Keratinocyte (primary cell): Measurements from ENCODE around the gene CD276. TPM values are rescaled to one million over a fixed set of nuclear protein-coding genes. Genes with fewer than 3 reads are reported as not detected.
"Not testable (repeated sequence)": the region's sequence is repeated elsewhere in the genome, so short reads cannot be mapped to it uniquely, and the experiment has no call there.

Experiments used
- DNase-seq: peaks from one replicate; pipeline ENCODE4 v3.0.0-alpha.2; 2011; ENCODE audit warnings: low read depth, missing footprints, low spot score
- FAIRE-seq: peaks from 2 replicates; lab custom pipeline; 2011; peaks lifted over from hg19 to GRCh38; lab: Jason Lieb, UNC
- H2AFZ ChIP-seq: 2 replicates; pipeline ENCODE4 v1.6.0; 2012; ENCODE audit warnings: low read length, control low read depth, inconsistent platforms; ENCODE audit not compliant: control insufficient read depth
- H3K27ac ChIP-seq: 2 replicates; pipeline ENCODE4 v1.5.1; 2011; ENCODE audit warnings: low read length; ENCODE audit not compliant: control insufficient read depth, insufficient read depth
- H3K27me3 ChIP-seq: 3 replicates; pipeline ENCODE4 v1.6.0; 2011; ENCODE audit warnings: low read length; ENCODE audit not compliant: control insufficient read depth, insufficient read depth; ENCODE audit errors: extremely low read depth
- H3K36me3 ChIP-seq, 2 experiments: 2 replicates in 1 of 2; 3 replicates in 1 of 2; pipeline ENCODE4 v1.5.1; 2011; ENCODE audit warnings: low read length in 2 of 2, mild to moderate bottlenecking in 1 of 2; ENCODE audit not compliant: control insufficient read depth in 2 of 2, insufficient read depth in 2 of 2; ENCODE audit errors: extremely low read depth in 1 of 2
- H3K4me1 ChIP-seq: 3 replicates; pipeline ENCODE4 v1.5.1; 2011; ENCODE audit warnings: low read length; ENCODE audit not compliant: control insufficient read depth, insufficient read depth; ENCODE audit errors: extremely low read depth
- H3K4me2 ChIP-seq: 3 replicates; pipeline ENCODE4 v1.6.0; 2011; ENCODE audit warnings: low read depth, low read length; ENCODE audit not compliant: control insufficient read depth, insufficient read depth; ENCODE audit errors: extremely low read depth
- H3K4me3 ChIP-seq, 3 experiments: fragments of 200-600 bp in 1 of 3; sonication (generic) in 1 of 3; 2 replicates in 2 of 3; 3 replicates in 1 of 3; pipeline ENCODE4 v1.5.1; 2011 to 2016; ENCODE audit warnings: low read length in 3 of 3, mild to moderate bottlenecking in 3 of 3, control low read depth in 2 of 3, inconsistent platforms in 1 of 3, low read depth in 1 of 3, mixed read lengths in 1 of 3, mixed run types in 1 of 3, moderate library complexity in 1 of 3; ENCODE audit not compliant: control insufficient read depth in 2 of 3, insufficient read depth in 2 of 3; ENCODE audit errors: extremely low read depth in 1 of 3
- H3K79me2 ChIP-seq: 2 replicates; pipeline ENCODE4 v1.6.0; 2012; ENCODE audit warnings: low read length; ENCODE audit not compliant: control insufficient read depth, insufficient read depth
- H3K9ac ChIP-seq: 3 replicates; pipeline ENCODE4 v1.6.0; 2011; ENCODE audit warnings: low read length; ENCODE audit not compliant: control insufficient read depth, insufficient read depth; ENCODE audit errors: extremely low read depth
- H3K9me1 ChIP-seq: 3 replicates; pipeline ENCODE4 v1.6.0; 2011; ENCODE audit warnings: low read length; ENCODE audit not compliant: control insufficient read depth, insufficient read depth; ENCODE audit errors: extremely low read depth
- H3K9me3 ChIP-seq: 2 replicates; pipeline ENCODE4 v1.5.1; 2012; ENCODE audit warnings: low read depth, low read length; ENCODE audit not compliant: control insufficient read depth
- H4K20me1 ChIP-seq: 3 replicates; pipeline ENCODE4 v1.6.0; 2011; ENCODE audit warnings: low read length; ENCODE audit not compliant: control insufficient read depth, insufficient read depth; ENCODE audit errors: extremely low read depth
- EZH2 ChIP-seq: IDR thresholded peaks from one replicate; pipeline ENCODE4 v1.6.1; 2012; ENCODE audit warnings: inconsistent platforms, mild to moderate bottlenecking, low read length, moderate library complexity
- dilution Hi-C: fragments of 300-500 bp; cut with MboI; formaldehyde crosslinking; loops from one replicate; pipeline ENCODE4 v1.7.0; 2020; ENCODE audit warnings: low sequenced_read_pairs; ENCODE audit not compliant: extremely low pct_ligation_motif_present
- polyA plus RNA-seq, 5 experiments: library from polyadenylated mRNA; depleted of rRNA in 3 of 5; stranded (reverse) in 3 of 5; stranded (forward) in 1 of 5; unstranded in 1 of 5; fragments of >200 nt; gene quantifications; 1 replicate in 1 of 5; 2 replicates in 3 of 5; 3 replicates in 1 of 5; pipeline versions ENCODE4 v1.2.1 to v1.2.3, GENCODE V29; 2011 to 2012; ENCODE audit warnings: missing spikeins in 2 of 5, low read depth in 1 of 5, low replicate concordance in 1 of 5
- TF ChIP-seq, protein P1 (sequence below), 3 experiments: IDR thresholded peaks in 1 of 3; conservative IDR thresholded peaks in 1 of 3; optimal IDR thresholded peaks in 1 of 3; 2 replicates in 2 of 3; 3 replicates in 1 of 3; pipeline versions ENCODE3 to v1.5.1; 2011; ENCODE audit warnings: low read length in 3 of 3, mild to moderate bottlenecking in 3 of 3, moderate library complexity in 2 of 3, control low read depth in 1 of 3, inconsistent platforms in 1 of 3; ENCODE audit not compliant: insufficient read depth in 2 of 3; ENCODE audit errors: extremely low read depth in 1 of 3

The CD276 gene
- polyA plus RNA-seq, 1 donor (not counting 4 experiments of a cell fraction or from before 2014, with no cell fraction given), result 62.9 TPM

DNA sequence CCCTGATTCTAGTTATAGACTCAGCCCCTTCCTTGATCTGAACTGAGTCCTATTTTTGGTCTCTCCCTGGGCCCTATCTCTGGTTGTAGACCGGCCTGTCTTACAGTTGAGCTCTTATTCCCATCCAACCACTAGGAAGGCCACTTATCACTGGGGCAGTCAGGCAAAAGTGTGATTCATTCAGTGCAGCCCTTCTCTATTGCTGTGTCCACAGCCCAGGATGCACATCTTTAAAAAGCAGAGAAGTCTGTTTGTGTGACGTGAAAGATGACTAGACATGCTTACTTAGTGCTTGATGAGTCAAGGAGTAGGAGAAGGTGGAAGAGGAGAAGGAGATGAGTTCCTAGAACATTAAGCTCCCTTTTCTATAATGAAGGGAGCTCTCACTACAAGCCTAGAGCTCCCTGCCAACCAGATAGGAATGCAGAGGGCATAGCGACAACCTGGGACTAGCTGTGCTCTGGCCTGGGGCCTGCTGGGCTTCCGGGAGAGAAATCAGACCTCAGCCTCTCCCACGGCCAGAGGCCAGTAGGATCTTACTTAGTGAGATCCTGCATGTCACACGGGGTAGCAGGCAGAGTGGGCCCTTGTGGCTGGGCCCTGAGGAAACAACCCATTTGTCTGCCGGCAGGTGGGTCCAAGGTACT, 43.3 kb downstream of the CD276 start:
- Histone ChIP-seq H2AFZ (no peak overlapping the region), H4K20me1 (no peaks in the 10 kb centered on the region), H3K9me1 (no peaks in the 10 kb centered on the region), H3K9me3 (no peaks in the 10 kb centered on the region), H3K4me3 (no peak overlapping the region), H3K36me3 (no peaks in the 10 kb centered on the region), H3K27ac (no peak overlapping the region), H3K79me2 (no peaks in the 10 kb centered on the region), H3K9ac (no peak overlapping the region), H3K4me2 (no peak overlapping the region), H3K27me3 (peaks cover 15% of the 10 kb centered on the region), H3K4me1 (no peaks in the 10 kb centered on the region)
- no peak for TF ChIP-seq EZH2
- TF ChIP-seq, protein P1, sequence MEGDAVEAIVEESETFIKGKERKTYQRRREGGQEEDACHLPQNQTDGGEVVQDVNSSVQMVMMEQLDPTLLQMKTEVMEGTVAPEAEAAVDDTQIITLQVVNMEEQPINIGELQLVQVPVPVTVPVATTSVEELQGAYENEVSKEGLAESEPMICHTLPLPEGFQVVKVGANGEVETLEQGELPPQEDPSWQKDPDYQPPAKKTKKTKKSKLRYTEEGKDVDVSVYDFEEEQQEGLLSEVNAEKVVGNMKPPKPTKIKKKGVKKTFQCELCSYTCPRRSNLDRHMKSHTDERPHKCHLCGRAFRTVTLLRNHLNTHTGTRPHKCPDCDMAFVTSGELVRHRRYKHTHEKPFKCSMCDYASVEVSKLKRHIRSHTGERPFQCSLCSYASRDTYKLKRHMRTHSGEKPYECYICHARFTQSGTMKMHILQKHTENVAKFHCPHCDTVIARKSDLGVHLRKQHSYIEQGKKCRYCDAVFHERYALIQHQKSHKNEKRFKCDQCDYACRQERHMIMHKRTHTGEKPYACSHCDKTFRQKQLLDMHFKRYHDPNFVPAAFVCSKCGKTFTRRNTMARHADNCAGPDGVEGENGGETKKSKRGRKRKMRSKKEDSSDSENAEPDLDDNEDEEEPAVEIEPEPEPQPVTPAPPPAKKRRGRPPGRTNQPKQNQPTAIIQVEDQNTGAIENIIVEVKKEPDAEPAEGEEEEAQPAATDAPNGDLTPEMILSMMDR (optimal IDR thresholded peaks at IDR 0.05 in 1 of 3, IDR thresholded peaks at IDR 0.05 in 1 of 3, conservative IDR thresholded peaks at IDR 0.05 in 1 of 3; ENCODE audit: extremely low read depth in 1 of 3, insufficient read depth in 2 of 3, low read length in 3 of 3), result no peak
- FAIRE-seq (no peak), DNase-seq (no peak)
- dilution Hi-C loops, result no loop called here

DNA sequence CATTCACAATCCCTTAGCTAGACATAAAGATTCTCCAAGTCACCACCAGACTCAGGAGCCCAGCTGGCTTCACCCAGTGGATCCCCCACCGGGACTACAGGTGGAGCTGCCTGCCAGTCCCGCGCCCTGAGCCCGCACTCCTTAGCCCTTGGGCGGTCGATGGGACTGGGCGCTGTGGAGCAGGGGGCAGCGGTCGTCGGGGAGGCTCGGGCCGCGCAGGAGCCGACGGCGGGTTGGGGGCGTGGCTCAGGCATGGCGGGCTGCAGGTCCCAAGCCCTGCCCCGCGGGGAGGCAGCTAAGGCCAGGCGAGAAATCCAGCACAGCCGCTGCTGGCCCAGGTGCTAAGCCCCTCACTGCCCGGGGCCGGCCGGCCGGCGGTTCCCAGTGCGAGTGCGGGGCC, 47.9 kb downstream of the CD276 start:
- dilution Hi-C loops, H3K27ac ChIP-seq, H3K9me3 ChIP-seq, H3K4me1 ChIP-seq, H3K36me3 ChIP-seq, H3K9me1 ChIP-seq, H3K4me2 ChIP-seq, H3K4me3 ChIP-seq, H3K79me2 ChIP-seq, FAIRE-seq, H3K9ac ChIP-seq, H2AFZ ChIP-seq, H4K20me1 ChIP-seq, DNase-seq: not testable (repeated sequence)
- peaks cover 12% of the 10 kb centered on the region for H3K27me3 ChIP-seq

DNA sequence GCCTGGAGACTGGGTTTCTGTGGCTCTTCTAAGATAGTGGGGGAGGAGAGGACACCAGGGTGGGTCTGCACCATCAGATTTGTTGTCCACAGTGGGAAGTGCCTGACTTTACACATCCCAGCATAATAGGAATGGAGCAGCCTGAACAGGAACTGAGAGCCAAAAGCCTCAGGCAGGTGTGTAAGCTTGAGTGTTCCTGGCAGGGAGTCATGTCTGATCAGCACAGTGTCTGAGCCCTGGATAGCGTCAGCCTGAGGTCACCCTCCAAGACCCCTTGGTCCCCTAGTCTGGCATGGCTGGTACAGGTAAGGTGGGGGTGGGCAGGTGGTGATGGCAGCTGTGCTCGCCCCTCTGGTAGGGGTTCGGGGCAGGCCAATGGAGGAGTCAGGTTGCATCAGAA, 48.7 kb downstream of the CD276 start:
- Histone ChIP-seq H3K36me3 (no peaks in the 10 kb centered on the region), H3K79me2 (no peaks in the 10 kb centered on the region), H3K4me1 (peaks cover 2% of the 10 kb centered on the region), H3K27me3 (peaks cover 17% of the 10 kb centered on the region), H3K9me3 (no peaks in the 10 kb centered on the region), H3K4me2 (no peak overlapping the region), H4K20me1 (no peaks in the 10 kb centered on the region), H3K4me3 (no peak overlapping the region), H3K9me1 (no peaks in the 10 kb centered on the region), H3K9ac (no peak overlapping the region), H2AFZ (no peak overlapping the region), H3K27ac (no peak overlapping the region)
- dilution Hi-C loops, result no loop called here
- TF ChIP-seq EZH2, result no peak
- TF ChIP-seq, protein P1 (optimal IDR thresholded peaks at IDR 0.05 in 1 of 3, IDR thresholded peaks at IDR 0.05 in 1 of 3, conservative IDR thresholded peaks at IDR 0.05 in 1 of 3; ENCODE audit: extremely low read depth in 1 of 3, insufficient read depth in 2 of 3, low read length in 3 of 3), result no peak
- DNase-seq, result no peak
- peak; percentile 29 for FAIRE-seq
